Gastrocnemius medialis (tissue), 4 donors: Measurements from ENCODE around the gene S100A8. TPM values are rescaled to one million over a fixed set of nuclear protein-coding genes. Genes with fewer than 3 reads are reported as not detected.
A peak's percentile ranks its signal among the peaks of the same experiment; 100 is the strongest.

Source experiments
- ATAC-seq, 2 donors: fragments of 150-250 bp; one replicate each; pipeline ENCODE4 v1.9.1; 2016
- DNase-seq, 2 donors: peaks; one replicate each; pipeline ENCODE4 v3.0.0-alpha.2; 2019
- H3K27ac ChIP-seq, 4 donors: fragments of 200-600 bp; sonication (generic); 1 replicate in 1 of 4; 2 replicates in 3 of 4; pipeline ENCODE4 v1.5.1; 2016 to 2018; ENCODE audit warnings: mild to moderate bottlenecking in 2 of 4, moderate library complexity in 1 of 4
- H3K27me3 ChIP-seq, 3 donors: fragments of 200-600 bp; sonication (generic) in 2 of 3; 1 replicate in 1 of 3; 2 replicates in 2 of 3; pipeline versions ENCODE4 v1.5.1 to v1.6.0; 2016 to 2019; ENCODE audit warnings: mild to moderate bottlenecking in 1 of 3, moderate library complexity in 1 of 3
- H3K36me3 ChIP-seq, 2 donors: fragments of 200-600 bp; sonication (generic) in 1 of 2; one replicate each; pipeline ENCODE4 v1.5.1; 2017 to 2018
- H3K4me1 ChIP-seq, 2 donors: fragments of 200-600 bp; sonication (generic) in 1 of 2; one replicate each; pipeline ENCODE4 v1.5.1; 2016 to 2017; ENCODE audit warnings: mild to moderate bottlenecking in 2 of 2
- H3K4me3 ChIP-seq, 4 donors: fragments of 200-600 bp; sonication (generic) in 3 of 4; 1 replicate in 1 of 4; 2 replicates in 3 of 4; pipeline ENCODE4 v1.5.1; 2016 to 2019; ENCODE audit warnings: mild to moderate bottlenecking in 2 of 4
- H3K9me3 ChIP-seq, 3 donors: fragments of 200-600 bp; sonication (generic) in 2 of 3; 1 replicate in 1 of 3; 2 replicates in 2 of 3; pipeline ENCODE4 v1.5.1; 2016 to 2019
- POLR2A ChIP-seq, 2 donors: fragments of 450-650 bp; IDR thresholded peaks; one replicate each; pipeline ENCODE4 v1.6.1; 2017; ENCODE audit warnings: antibody characterized with exemption in 2 of 2, mild to moderate bottlenecking in 2 of 2, moderate library complexity in 2 of 2
- in situ Hi-C, 4 donors: fragments of 200-750 bp; cut with MboI; loops; one replicate each; pipeline versions ENCODE4 v1.15.0 to v1.8.0; 2017; ENCODE audit warnings: low sequenced_read_pairs in 4 of 4
- intact Hi-C: fragments of 100-400 bp; cut with DNase I; formaldehyde crosslinking; loops from one replicate; pipeline ENCODE4 v1.15.1; 2023; ENCODE audit warnings: low total_unique reads
- total RNA-seq, 4 donors: library from RNA; depleted of rRNA; stranded (reverse); fragments of >200 nt; gene quantifications; one replicate each; pipeline versions ENCODE4 v1.1.0 to v1.2.3, GENCODE V29; 2016
- TF ChIP-seq, protein P1 (sequence below), 5 experiments: fragments of 450-650 bp in 3 of 5; fragments of 200-600 bp in 2 of 5; sonication (generic) in 2 of 5; IDR thresholded peaks in 4 of 5; conservative IDR thresholded peaks in 1 of 5; 1 replicate in 4 of 5; 2 replicates in 1 of 5; pipeline ENCODE4 v1.5.1; 2016 to 2019; ENCODE audit warnings: antibody characterized with exemption in 5 of 5, mild to moderate bottlenecking in 3 of 5, moderate library complexity in 3 of 5

S100A8 gene
- total RNA-seq, 4 donors from 2014 or later: 4.2 to 41.6 (median 12.5) TPM

DNA sequence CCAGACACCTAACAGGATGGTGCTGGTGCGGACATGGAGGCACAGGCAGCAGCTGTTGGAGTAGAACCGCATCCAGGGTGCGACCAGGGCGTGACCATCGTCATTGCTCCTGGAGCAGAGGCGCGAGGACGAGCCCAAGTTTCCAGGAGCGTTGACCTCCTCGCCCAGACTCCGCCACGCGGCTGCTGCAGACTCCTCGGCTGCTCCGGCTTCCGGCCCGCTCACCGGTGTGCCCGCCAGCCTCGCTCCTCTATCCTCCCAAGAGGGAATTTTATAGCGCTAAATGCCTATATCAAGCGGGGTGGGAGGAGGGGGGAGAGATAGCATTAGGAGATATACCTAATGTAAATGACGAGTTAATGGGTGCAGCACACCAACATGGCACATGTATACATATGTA, 10.2 kb downstream of the S100A8 start:
- Histone ChIP-seq H3K36me3 (no peaks in the 10 kb centered on the region), H3K27me3 (no peaks in the 10 kb centered on the region), H3K27ac (no peak overlapping the region), H3K4me3 (no peak overlapping the region), H3K4me1 (no peaks in the 10 kb centered on the region), H3K9me3 (no peaks in the 10 kb centered on the region)
- TF ChIP-seq, protein P1, sequence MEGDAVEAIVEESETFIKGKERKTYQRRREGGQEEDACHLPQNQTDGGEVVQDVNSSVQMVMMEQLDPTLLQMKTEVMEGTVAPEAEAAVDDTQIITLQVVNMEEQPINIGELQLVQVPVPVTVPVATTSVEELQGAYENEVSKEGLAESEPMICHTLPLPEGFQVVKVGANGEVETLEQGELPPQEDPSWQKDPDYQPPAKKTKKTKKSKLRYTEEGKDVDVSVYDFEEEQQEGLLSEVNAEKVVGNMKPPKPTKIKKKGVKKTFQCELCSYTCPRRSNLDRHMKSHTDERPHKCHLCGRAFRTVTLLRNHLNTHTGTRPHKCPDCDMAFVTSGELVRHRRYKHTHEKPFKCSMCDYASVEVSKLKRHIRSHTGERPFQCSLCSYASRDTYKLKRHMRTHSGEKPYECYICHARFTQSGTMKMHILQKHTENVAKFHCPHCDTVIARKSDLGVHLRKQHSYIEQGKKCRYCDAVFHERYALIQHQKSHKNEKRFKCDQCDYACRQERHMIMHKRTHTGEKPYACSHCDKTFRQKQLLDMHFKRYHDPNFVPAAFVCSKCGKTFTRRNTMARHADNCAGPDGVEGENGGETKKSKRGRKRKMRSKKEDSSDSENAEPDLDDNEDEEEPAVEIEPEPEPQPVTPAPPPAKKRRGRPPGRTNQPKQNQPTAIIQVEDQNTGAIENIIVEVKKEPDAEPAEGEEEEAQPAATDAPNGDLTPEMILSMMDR (IDR thresholded peaks at IDR 0.05 in 4 of 5, conservative IDR thresholded peaks at IDR 0.05 in 1 of 5): no peak
- TF ChIP-seq POLR2A (IDR thresholded peaks at IDR 0.05): no peak
- in situ Hi-C loops (no loop called here), intact Hi-C loops (no loop called here)
- ATAC-seq (no peak), DNase-seq (no peak)

- H3K4me3 ChIP-seq: no peak overlapping the region
- H3K27me3 ChIP-seq: no peaks in the 10 kb centered on the region
- in situ Hi-C loops: no loop called here
- no peaks in the 10 kb centered on the region for H3K4me1 ChIP-seq
- H3K9me3 ChIP-seq: no peaks in the 10 kb centered on the region
- DNase-seq (no peak), ATAC-seq (no peak)
- no peak for TF ChIP-seq POLR2A (IDR thresholded peaks at IDR 0.05)
- TF ChIP-seq, protein P1 (IDR thresholded peaks at IDR 0.05 in 4 of 5, conservative IDR thresholded peaks at IDR 0.05 in 1 of 5): no peak
- intact Hi-C loops: no loop called here
- H3K27ac ChIP-seq: no peak overlapping the region
- no peaks in the 10 kb centered on the region for H3K36me3 ChIP-seq
These were observed 11.3 kb downstream of the S100A8 start for GRCh38 chr1:153379591-153379990.

DNA sequence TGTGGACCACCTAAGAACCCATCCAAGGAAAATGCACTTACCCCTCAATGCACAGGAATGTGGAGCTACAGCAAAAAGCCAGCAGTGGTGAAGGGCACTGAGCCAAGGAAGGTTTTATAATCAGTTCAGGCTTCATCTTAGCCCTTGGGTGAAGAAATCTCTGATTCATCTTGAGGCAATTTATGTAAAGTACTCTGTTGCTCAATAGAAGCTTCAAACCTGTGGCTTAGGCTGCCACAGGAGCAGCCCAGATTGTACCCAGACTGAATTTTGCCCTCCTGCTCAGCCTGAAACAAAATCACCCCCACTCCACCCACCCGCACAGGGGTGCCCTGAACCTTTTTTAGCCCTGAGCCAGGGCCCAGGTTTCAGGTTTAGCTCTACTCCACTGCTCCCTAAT, 15.4 kb downstream of the S100A8 start, which contains the start of gene S100A12:
Gene S100A12 (minus strand): TSS at position 111 of the 400 bp plus-strand sequence. CDS start 1,029 bp downstream, outside the sequence.
- Histone ChIP-seq H3K9me3 (no peaks in the 10 kb centered on the region), H3K4me1 (no peaks in the 10 kb centered on the region), H3K27ac (no peak within 1 kb of the TSS), H3K27me3 (no peaks in the 10 kb centered on the region), H3K4me3 (no peak within 1 kb of the TSS), H3K36me3 (no peaks in the 10 kb centered on the region)
- in situ Hi-C loops: no loop called here
- no peak for TF ChIP-seq POLR2A (IDR thresholded peaks at IDR 0.05)
- TF ChIP-seq, protein P1 (IDR thresholded peaks at IDR 0.05 in 4 of 5, conservative IDR thresholded peaks at IDR 0.05 in 1 of 5): no peak
- DNase-seq: no peak
- ATAC-seq: peak; percentile 78 to 79
- intact Hi-C loops: no loop called here

DNA sequence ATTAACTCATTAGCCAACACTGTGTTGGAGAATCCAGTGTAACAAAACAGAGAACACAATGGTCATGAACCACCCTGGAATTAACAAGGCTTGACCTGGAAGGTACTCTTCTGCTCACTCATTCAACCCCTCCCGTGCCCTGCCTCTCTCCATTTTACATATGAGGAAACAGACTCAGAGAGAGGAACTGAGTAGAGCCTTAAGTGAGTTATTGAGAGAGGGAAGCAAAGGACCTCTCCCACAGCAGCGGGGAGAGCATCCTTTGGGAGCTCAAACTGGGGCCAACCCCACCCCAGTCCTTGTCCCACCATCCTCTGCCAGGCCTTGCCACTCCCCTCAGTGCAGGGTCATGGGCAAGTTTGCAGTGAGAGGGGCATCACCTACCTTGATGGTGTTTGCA, 16.8 kb downstream of the S100A8 start:
- no peaks in the 10 kb centered on the region for H3K36me3 ChIP-seq
- H3K4me3 ChIP-seq: no peak overlapping the region
- ATAC-seq: no peak
- no peaks in the 10 kb centered on the region for H3K27me3 ChIP-seq
- no peaks in the 10 kb centered on the region for H3K9me3 ChIP-seq
- in situ Hi-C loops (loop anchor here in 2 of 4 donors (25.0 kb wide), 2 partner anchors 363 to 638 kb away; partner anchors contain the start of gene INTS3 (in 1 of the 2)), intact Hi-C loops (no loop called here)
- DNase-seq: no peak
- TF ChIP-seq, protein P1 (IDR thresholded peaks at IDR 0.05 in 4 of 5, conservative IDR thresholded peaks at IDR 0.05 in 1 of 5): no peak
- TF ChIP-seq POLR2A (IDR thresholded peaks at IDR 0.05): no peak
- no peak overlapping the region for H3K27ac ChIP-seq
- no peaks in the 10 kb centered on the region for H3K4me1 ChIP-seq

DNA sequence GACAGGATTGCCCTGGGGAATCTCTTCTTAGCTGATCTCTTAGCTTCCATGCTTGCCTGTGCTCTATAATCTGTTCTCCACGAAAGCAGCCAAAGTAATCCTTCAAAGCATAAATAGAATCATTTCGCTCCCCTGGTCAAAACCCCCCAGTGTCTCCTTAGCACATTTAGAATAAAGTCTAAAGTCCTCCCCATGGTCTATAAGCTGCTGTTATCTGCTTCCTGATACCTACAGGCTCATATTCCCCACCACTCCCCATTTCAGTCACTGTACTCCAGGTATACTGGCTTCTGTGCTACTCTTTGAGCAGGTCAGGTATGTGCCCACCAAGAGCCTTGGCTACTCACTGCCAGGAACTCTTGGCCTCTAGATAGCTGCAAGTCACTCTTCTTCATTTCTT, 18.3 kb downstream of the S100A8 start:
- Histone ChIP-seq H3K27ac (no peak overlapping the region), H3K36me3 (no peaks in the 10 kb centered on the region), H3K27me3 (no peaks in the 10 kb centered on the region), H3K4me3 (no peak overlapping the region), H3K9me3 (no peaks in the 10 kb centered on the region), H3K4me1 (no peaks in the 10 kb centered on the region)
- ATAC-seq (no peak), DNase-seq (no peak)
- no peak for TF ChIP-seq POLR2A (IDR thresholded peaks at IDR 0.05)
- TF ChIP-seq, protein P1 (IDR thresholded peaks at IDR 0.05 in 4 of 5, conservative IDR thresholded peaks at IDR 0.05 in 1 of 5): no peak
- in situ Hi-C loops (loop anchor here in 2 of 4 donors (25.0 kb wide), 2 partner anchors 365 to 640 kb away; partner anchors contain the start of gene INTS3 (in 1 of the 2)), intact Hi-C loops (no loop called here)
